ENCODE measurements around the gene EPHA6.

The EPHA6 gene

GRCh38 chr3:97720417-97720816 is 906.0 kb downstream of the EPHA6 start:
- no peaks in the 10 kb centered on the region for H3K36me3 ChIP-seq (ENCODE audit: control insufficient read depth in 2 of 2, insufficient read depth in 2 of 2, low read length in 2 of 2)
- no peaks in the 10 kb centered on the region for H3K9me3 ChIP-seq (ENCODE audit: control insufficient read depth in 2 of 2, low read length in 2 of 2)
- no peak overlapping the region for H3K9ac ChIP-seq (ENCODE audit: low read depth in 1 of 2, low read length in 2 of 2)
- H3K27ac ChIP-seq (ENCODE audit: low read depth in 2 of 2, low read length in 2 of 2), result no peak overlapping the region
- no peaks in the 10 kb centered on the region for H3K4me1 ChIP-seq (ENCODE audit: control insufficient read depth in 2 of 2, insufficient read depth in 2 of 2, low read length in 2 of 2)
- no peaks in the 10 kb centered on the region for H3K27me3 ChIP-seq (ENCODE audit: control insufficient read depth in 2 of 2, insufficient read depth in 2 of 2, low read length in 2 of 2)
- H3K4me3 ChIP-seq (ENCODE audit: low read length in 2 of 2), result no peak overlapping the region

- Histone ChIP-seq H3K4me1 (ENCODE audit: control insufficient read depth in 2 of 2, insufficient read depth in 2 of 2, low read length in 2 of 2) (no peaks in the 10 kb centered on the region), H3K9me3 (ENCODE audit: control insufficient read depth in 2 of 2, low read length in 2 of 2) (no peaks in the 10 kb centered on the region), H3K9ac (ENCODE audit: low read depth in 1 of 2, low read length in 2 of 2) (no peak overlapping the region), H3K36me3 (ENCODE audit: control insufficient read depth in 2 of 2, insufficient read depth in 2 of 2, low read length in 2 of 2) (no peaks in the 10 kb centered on the region), H3K27ac (ENCODE audit: low read depth in 2 of 2, low read length in 2 of 2) (no peak overlapping the region), H3K27me3 (ENCODE audit: control insufficient read depth in 2 of 2, insufficient read depth in 2 of 2, low read length in 2 of 2) (no peaks in the 10 kb centered on the region), H3K4me3 (ENCODE audit: low read length in 2 of 2) (no peak overlapping the region)
Measured at GRCh38 chr3:97721446-97721845, 907.1 kb downstream of the EPHA6 start.

GRCh38 chr3:97736928-97737327 is 922.5 kb downstream of the EPHA6 start:
- Histone ChIP-seq H3K4me3 (ENCODE audit: low read length in 2 of 2) (no peak overlapping the region), H3K9me3 (ENCODE audit: control insufficient read depth in 2 of 2, low read length in 2 of 2) (no peaks in the 10 kb centered on the region), H3K4me1 (ENCODE audit: control insufficient read depth in 2 of 2, insufficient read depth in 2 of 2, low read length in 2 of 2) (no peaks in the 10 kb centered on the region), H3K9ac (ENCODE audit: low read depth in 1 of 2, low read length in 2 of 2) (no peak overlapping the region), H3K27ac (ENCODE audit: low read depth in 2 of 2, low read length in 2 of 2) (no peak overlapping the region), H3K36me3 (ENCODE audit: control insufficient read depth in 2 of 2, insufficient read depth in 2 of 2, low read length in 2 of 2) (no peaks in the 10 kb centered on the region), H3K27me3 (ENCODE audit: control insufficient read depth in 2 of 2, insufficient read depth in 2 of 2, low read length in 2 of 2) (no peaks in the 10 kb centered on the region)

- Histone ChIP-seq H3K9me3 (ENCODE audit: control insufficient read depth in 2 of 2, low read length in 2 of 2) (no peaks in the 10 kb centered on the region), H3K27ac (ENCODE audit: low read depth in 2 of 2, low read length in 2 of 2) (no peak overlapping the region), H3K4me1 (ENCODE audit: control insufficient read depth in 2 of 2, insufficient read depth in 2 of 2, low read length in 2 of 2) (no peaks in the 10 kb centered on the region), H3K27me3 (ENCODE audit: control insufficient read depth in 2 of 2, insufficient read depth in 2 of 2, low read length in 2 of 2) (no peaks in the 10 kb centered on the region), H3K9ac (ENCODE audit: low read depth in 1 of 2, low read length in 2 of 2) (no peak overlapping the region), H3K4me3 (ENCODE audit: low read length in 2 of 2) (no peak overlapping the region), H3K36me3 (ENCODE audit: control insufficient read depth in 2 of 2, insufficient read depth in 2 of 2, low read length in 2 of 2) (no peaks in the 10 kb centered on the region)
Measured at GRCh38 chr3:97738761-97739160, 924.4 kb downstream of the EPHA6 start.

DNA sequence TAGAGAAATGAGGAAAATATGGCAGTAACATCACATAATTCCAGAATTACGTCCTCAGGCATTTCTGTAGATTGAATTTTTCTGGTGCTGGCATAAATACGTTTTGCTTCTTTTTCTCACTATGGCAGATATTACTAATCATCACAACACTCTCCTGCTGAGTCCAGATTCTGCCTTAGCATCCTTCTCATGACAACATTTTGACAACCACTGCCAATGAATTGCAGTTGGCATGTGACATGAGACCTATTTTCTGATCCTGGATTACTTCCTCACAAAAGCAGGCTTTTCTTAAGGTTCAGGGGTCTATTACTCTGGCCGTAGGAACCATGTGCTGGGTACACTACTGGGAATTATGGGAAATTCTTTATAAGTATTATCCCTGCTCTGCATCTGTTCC is 927.6 kb downstream of the EPHA6 start:
- Histone ChIP-seq H3K27me3 (ENCODE audit: control insufficient read depth in 2 of 2, insufficient read depth in 2 of 2, low read length in 2 of 2) (no peaks in the 10 kb centered on the region), H3K36me3 (ENCODE audit: control insufficient read depth in 2 of 2, insufficient read depth in 2 of 2, low read length in 2 of 2) (no peaks in the 10 kb centered on the region), H3K9ac (ENCODE audit: low read depth in 1 of 2, low read length in 2 of 2) (no peak overlapping the region), H3K4me1 (ENCODE audit: control insufficient read depth in 2 of 2, insufficient read depth in 2 of 2, low read length in 2 of 2) (no peaks in the 10 kb centered on the region), H3K27ac (ENCODE audit: low read depth in 2 of 2, low read length in 2 of 2) (no peak overlapping the region), H3K4me3 (ENCODE audit: low read length in 2 of 2) (no peak overlapping the region), H3K9me3 (ENCODE audit: control insufficient read depth in 2 of 2, low read length in 2 of 2) (no peaks in the 10 kb centered on the region)

DNA sequence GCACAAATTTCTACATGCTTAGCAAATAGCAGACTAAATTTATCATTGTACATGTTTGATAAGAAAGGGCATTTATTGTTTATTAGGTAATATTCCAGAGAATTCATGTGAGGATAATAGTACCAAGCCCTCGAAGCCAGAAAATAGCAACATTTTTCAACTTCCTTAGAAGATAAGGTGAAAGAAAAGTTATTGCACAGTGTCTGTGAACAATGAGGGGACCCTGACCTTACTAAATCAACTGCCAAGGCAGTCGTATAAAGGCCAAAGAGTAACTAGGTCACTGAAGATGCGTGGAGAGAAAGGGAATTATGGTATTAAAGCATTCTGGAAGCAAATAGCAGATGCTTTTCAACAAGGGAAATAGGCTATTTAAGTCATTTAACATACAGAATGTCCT is 929.9 kb downstream of the EPHA6 start:
- H3K4me3 ChIP-seq (ENCODE audit: low read length in 2 of 2), result no peak overlapping the region
- H3K27ac ChIP-seq (ENCODE audit: low read depth in 2 of 2, low read length in 2 of 2), result no peak overlapping the region
- no peak overlapping the region for H3K9ac ChIP-seq (ENCODE audit: low read depth in 1 of 2, low read length in 2 of 2)
- H3K36me3 ChIP-seq (ENCODE audit: control insufficient read depth in 2 of 2, insufficient read depth in 2 of 2, low read length in 2 of 2), result no peaks in the 10 kb centered on the region
- no peaks in the 10 kb centered on the region for H3K27me3 ChIP-seq (ENCODE audit: control insufficient read depth in 2 of 2, insufficient read depth in 2 of 2, low read length in 2 of 2)
- H3K4me1 ChIP-seq (ENCODE audit: control insufficient read depth in 2 of 2, insufficient read depth in 2 of 2, low read length in 2 of 2), result no peaks in the 10 kb centered on the region
- no peaks in the 10 kb centered on the region for H3K9me3 ChIP-seq (ENCODE audit: control insufficient read depth in 2 of 2, low read length in 2 of 2)

- Histone ChIP-seq H3K27me3 (ENCODE audit: control insufficient read depth in 2 of 2, insufficient read depth in 2 of 2, low read length in 2 of 2) (no peaks in the 10 kb centered on the region), H3K4me1 (ENCODE audit: control insufficient read depth in 2 of 2, insufficient read depth in 2 of 2, low read length in 2 of 2) (no peaks in the 10 kb centered on the region), H3K36me3 (ENCODE audit: control insufficient read depth in 2 of 2, insufficient read depth in 2 of 2, low read length in 2 of 2) (no peaks in the 10 kb centered on the region), H3K9ac (ENCODE audit: low read depth in 1 of 2, low read length in 2 of 2) (peak overlapping the region; percentile 24 to 76), H3K27ac (ENCODE audit: low read depth in 2 of 2, low read length in 2 of 2) (peak overlapping the region; percentile 26 to 69), H3K9me3 (ENCODE audit: control insufficient read depth in 2 of 2, low read length in 2 of 2) (no peaks in the 10 kb centered on the region), H3K4me3 (ENCODE audit: low read length in 2 of 2) (peak overlapping the region; percentile 96 to 97)
Measured at GRCh38 chr3:97763586-97764406, 949.4 kb downstream of the EPHA6 start.

DNA sequence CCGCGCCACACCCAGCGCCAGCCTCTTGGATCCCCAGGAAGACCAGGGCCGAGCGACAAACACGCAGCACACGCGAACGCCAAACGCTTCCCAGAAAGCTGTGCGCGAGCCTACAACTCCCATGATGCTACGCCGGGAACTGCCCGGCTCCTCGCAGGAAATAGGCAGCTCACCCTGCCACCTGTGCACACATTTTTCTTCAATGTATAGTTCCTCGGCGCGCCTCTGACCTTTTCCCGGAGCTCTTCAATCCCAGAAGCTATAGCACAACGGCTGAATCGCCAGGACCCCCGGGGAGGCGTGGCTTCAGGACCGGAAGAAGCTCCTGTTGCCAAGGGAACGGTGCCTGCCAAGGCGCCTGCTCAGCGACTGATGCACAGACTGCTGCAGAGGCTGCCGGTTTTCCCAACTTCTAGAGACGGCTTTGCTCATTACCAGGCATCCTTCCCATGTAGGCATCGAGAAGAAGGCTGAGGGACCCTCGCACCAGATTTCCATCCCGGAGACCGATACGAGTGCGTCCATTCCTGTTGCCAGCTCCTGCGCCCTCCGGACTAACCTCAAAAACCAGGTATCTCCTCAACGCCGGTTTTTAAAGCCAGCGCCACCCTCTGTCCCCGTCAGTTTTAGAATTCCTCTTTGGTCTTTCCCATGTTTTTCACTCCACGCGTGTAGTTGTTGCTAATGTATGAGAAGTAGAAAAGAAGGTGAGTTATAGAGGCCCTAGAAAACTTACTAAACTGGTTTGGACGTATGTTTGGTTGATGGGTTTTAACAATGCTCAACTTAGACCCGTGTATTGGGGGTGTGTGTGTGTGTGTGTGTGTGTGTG is 950.2 kb downstream of the EPHA6 start, which contains the start of gene ARL6:
Gene ARL6 (plus strand): TSS at position 352 of the 832 bp plus-strand sequence. CDS start 3,350 bp downstream, outside the sequence.
- Histone ChIP-seq H3K9me3 (ENCODE audit: control insufficient read depth in 2 of 2, low read length in 2 of 2) (no peaks in the 10 kb centered on the region), H3K27me3 (ENCODE audit: control insufficient read depth in 2 of 2, insufficient read depth in 2 of 2, low read length in 2 of 2) (no peaks in the 10 kb centered on the region), H3K4me3 (ENCODE audit: low read length in 2 of 2) (peak within 1 kb of the TSS; percentile 96 to 97), H3K4me1 (ENCODE audit: control insufficient read depth in 2 of 2, insufficient read depth in 2 of 2, low read length in 2 of 2) (no peaks in the 10 kb centered on the region), H3K27ac (ENCODE audit: low read depth in 2 of 2, low read length in 2 of 2) (peak within 1 kb of the TSS; percentile 26 to 69), H3K9ac (ENCODE audit: low read depth in 1 of 2, low read length in 2 of 2) (peak within 1 kb of the TSS; percentile 24 to 76), H3K36me3 (ENCODE audit: control insufficient read depth in 2 of 2, insufficient read depth in 2 of 2, low read length in 2 of 2) (no peaks in the 10 kb centered on the region)

GRCh38 chr3:97765336-97765735 is 950.9 kb downstream of the EPHA6 start:
- H3K27me3 ChIP-seq (ENCODE audit: control insufficient read depth in 2 of 2, insufficient read depth in 2 of 2, low read length in 2 of 2), result no peaks in the 10 kb centered on the region
- H3K9ac ChIP-seq (ENCODE audit: low read depth in 1 of 2, low read length in 2 of 2), result no peak overlapping the region
- no peaks in the 10 kb centered on the region for H3K36me3 ChIP-seq (ENCODE audit: control insufficient read depth in 2 of 2, insufficient read depth in 2 of 2, low read length in 2 of 2)
- no peaks in the 10 kb centered on the region for H3K4me1 ChIP-seq (ENCODE audit: control insufficient read depth in 2 of 2, insufficient read depth in 2 of 2, low read length in 2 of 2)
- H3K27ac ChIP-seq (ENCODE audit: low read depth in 2 of 2, low read length in 2 of 2), result no peak overlapping the region
- H3K9me3 ChIP-seq (ENCODE audit: control insufficient read depth in 2 of 2, low read length in 2 of 2), result no peaks in the 10 kb centered on the region
- H3K4me3 ChIP-seq (ENCODE audit: low read length in 2 of 2), result peak overlapping the region in 1 of 2 donors; percentile 97

GRCh38 chr3:97772926-97773325 is 958.5 kb downstream of the EPHA6 start:
- Histone ChIP-seq H3K36me3 (ENCODE audit: control insufficient read depth in 2 of 2, insufficient read depth in 2 of 2, low read length in 2 of 2) (no peaks in the 10 kb centered on the region), H3K4me3 (ENCODE audit: low read length in 2 of 2) (no peak overlapping the region), H3K27me3 (ENCODE audit: control insufficient read depth in 2 of 2, insufficient read depth in 2 of 2, low read length in 2 of 2) (no peaks in the 10 kb centered on the region), H3K4me1 (ENCODE audit: control insufficient read depth in 2 of 2, insufficient read depth in 2 of 2, low read length in 2 of 2) (no peaks in the 10 kb centered on the region), H3K27ac (ENCODE audit: low read depth in 2 of 2, low read length in 2 of 2) (no peak overlapping the region), H3K9me3 (ENCODE audit: control insufficient read depth in 2 of 2, low read length in 2 of 2) (no peaks in the 10 kb centered on the region), H3K9ac (ENCODE audit: low read depth in 1 of 2, low read length in 2 of 2) (no peak overlapping the region)
